Neural cell (in vitro differentiated cells): ENCODE results near the gene PLD3. TPM values are rescaled to one million over a fixed set of nuclear protein-coding genes. Genes with fewer than 3 reads are reported as not detected.

Experiments
- H2AFZ ChIP-seq: fragments of 200-600, 300-800 bp; sonication (generic), shearing (Covaris generic); 2 replicates; pipeline ENCODE4 v1.6.0; 2014; ENCODE audit warnings: low read depth, mild to moderate bottlenecking, antibody characterized with exemption, low read length, moderate library complexity
- H3F3A ChIP-seq: fragments of 200-600 bp; shearing (Covaris generic); 2 replicates; pipeline ENCODE4 v1.6.1; 2016; ENCODE audit warnings: mild to moderate bottlenecking, moderate library complexity, mixed read lengths, antibody characterized with exemption, low read length; ENCODE audit not compliant: insufficient read depth, poor library complexity, severe bottlenecking
- H3K27ac ChIP-seq: fragments of 200-600, 300-800 bp; sonication (generic), shearing (Covaris generic); 2 replicates; pipeline ENCODE4 v1.5.1; 2014; ENCODE audit warnings: mild to moderate bottlenecking, low read length, moderate library complexity
- H3K27me3 ChIP-seq: fragments of 300-800, 200-600 bp; sonication (generic), shearing (Covaris generic); 2 replicates; pipeline ENCODE4 v1.6.0; 2014; ENCODE audit warnings: mild to moderate bottlenecking, low read depth, low read length, moderate library complexity; ENCODE audit not compliant: insufficient read depth
- H3K36me3 ChIP-seq: fragments of 300-800, 200-600 bp; sonication (generic), shearing (Covaris generic); 2 replicates; pipeline ENCODE4 v1.5.1; 2014; ENCODE audit warnings: mild to moderate bottlenecking, antibody characterized with exemption, low read length, moderate library complexity; ENCODE audit not compliant: insufficient read depth
- H3K4me2 ChIP-seq: fragments of 300-800, 200-600 bp; sonication (generic), shearing (Covaris generic); 2 replicates; pipeline ENCODE4 v1.6.0; 2014; ENCODE audit warnings: mild to moderate bottlenecking, low read length
- H3K4me3 ChIP-seq: fragments of 300-800, 200-600 bp; sonication (generic), shearing (Covaris generic); 2 replicates; pipeline ENCODE4 v1.5.1; 2014; ENCODE audit warnings: mild to moderate bottlenecking, low read length, moderate library complexity
- H3K79me2 ChIP-seq: fragments of 200-600 bp; shearing (Covaris generic); replicated peaks from 2 replicates; pipeline ENCODE4 v1.6.0; 2014; ENCODE audit warnings: mild to moderate bottlenecking, low read length, moderate library complexity; ENCODE audit not compliant: insufficient read depth
- H3K9ac ChIP-seq: fragments of 300-800, 200-600 bp; sonication (generic), shearing (Covaris generic); 2 replicates; pipeline ENCODE4 v1.6.1; 2016; ENCODE audit warnings: mild to moderate bottlenecking, low read length, mixed read lengths
- H3K9me2 ChIP-seq: fragments of 200-600 bp; shearing (Covaris generic); 2 replicates; pipeline ENCODE4 v1.6.1; 2016; ENCODE audit warnings: mild to moderate bottlenecking, low read length, mixed read lengths; ENCODE audit not compliant: insufficient read depth
- H3K9me3 ChIP-seq: fragments of 200-600, 300-800 bp; sonication (generic), shearing (Covaris generic); 2 replicates; pipeline ENCODE4 v1.6.1; 2016; ENCODE audit warnings: mild to moderate bottlenecking, mixed run types, low read length, moderate library complexity, mixed read lengths
- H4K20me1 ChIP-seq: fragments of 200-600 bp; shearing (Covaris generic); 2 replicates; pipeline ENCODE4 v1.6.1; 2016; ENCODE audit warnings: mild to moderate bottlenecking, mixed run types; ENCODE audit not compliant: insufficient read depth
- EP300 ChIP-seq: fragments of 450-650 bp; conservative IDR thresholded peaks from 2 replicates; pipeline ENCODE4 v1.6.1; 2014; ENCODE audit warnings: antibody characterized with exemption, mild to moderate bottlenecking, moderate library complexity; ENCODE audit not compliant: poor library complexity, severe bottlenecking
- EZH2 ChIP-seq: fragments of 200-600, 300-800 bp; shearing (Covaris generic), sonication (generic); IDR thresholded peaks from 2 replicates; pipeline ENCODE4 v1.6.1; 2014; ENCODE audit warnings: antibody characterized with exemption, low read length, borderline replicate concordance, mild to moderate bottlenecking; ENCODE audit not compliant: insufficient read depth, poor library complexity, severe bottlenecking
- MXI1 ChIP-seq: fragments of 450-650 bp; conservative IDR thresholded peaks from 2 replicates; pipeline ENCODE4 v1.6.1; 2014; ENCODE audit warnings: antibody characterized with exemption, mild to moderate bottlenecking; ENCODE audit not compliant: poor library complexity, severe bottlenecking
- POLR2AphosphoS5 ChIP-seq: IDR thresholded peaks from 2 replicates; pipeline ENCODE4 v1.6.1; 2012
- RAD21 ChIP-seq: fragments of 450-650 bp; conservative IDR thresholded peaks from 2 replicates; pipeline ENCODE4 v1.6.1; 2014; ENCODE audit warnings: antibody characterized with exemption, mild to moderate bottlenecking, moderate library complexity
- SMC3 ChIP-seq: fragments of 450-650 bp; conservative IDR thresholded peaks from 2 replicates; pipeline ENCODE4 v1.6.1; 2014; ENCODE audit warnings: antibody characterized with exemption, mild to moderate bottlenecking, moderate library complexity; ENCODE audit not compliant: poor library complexity
- TAF1 ChIP-seq: IDR thresholded peaks from 2 replicates; pipeline ENCODE4 v1.6.1; 2012; ENCODE audit warnings: low read depth
- polyA plus RNA-seq: library from polyadenylated mRNA; depleted of rRNA; stranded (reverse); fragments of >200 nt; gene quantifications from 2 replicates; pipeline ENCODE4 v1.2.3, GENCODE V29; 2014
- TF ChIP-seq, protein P1 (sequence below): IDR thresholded peaks from 2 replicates; pipeline ENCODE4 v1.6.1; 2012; ENCODE audit warnings: borderline replicate concordance
- TF ChIP-seq, protein P2 (sequence below): fragments of 450-650 bp; IDR thresholded peaks from 2 replicates; pipeline ENCODE4 v1.5.1; 2014; ENCODE audit warnings: antibody characterized with exemption, mild to moderate bottlenecking, moderate library complexity; ENCODE audit not compliant: poor library complexity, severe bottlenecking

PLD3 gene
- polyA plus RNA-seq, 1 donor from 2014 or later = 426 TPM

DNA sequence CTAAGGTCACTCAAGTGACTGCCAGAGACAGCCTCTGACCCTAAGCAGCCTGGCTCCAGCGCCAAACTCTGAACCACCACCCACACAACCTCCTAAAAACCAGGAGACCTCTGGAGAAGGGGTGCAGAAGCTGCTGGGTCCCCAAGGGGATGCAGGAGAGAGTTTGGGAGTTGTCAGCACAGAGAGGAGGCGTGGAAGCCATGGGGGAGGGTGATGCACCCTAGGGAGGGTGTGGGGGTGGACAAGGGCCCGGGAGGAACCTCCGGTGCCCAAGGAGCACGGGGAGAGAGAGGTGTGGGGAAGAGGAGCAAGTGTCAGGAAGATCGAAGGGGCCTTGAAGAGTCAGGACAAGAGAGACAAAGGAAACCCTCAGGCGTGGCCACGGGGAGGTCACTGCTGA, 43.6 kb downstream of the PLD3 start:
- H3K9me2 ChIP-seq = no peaks in the 10 kb centered on the region
- H3K9me3 ChIP-seq = no peaks in the 10 kb centered on the region
- H3K4me2 ChIP-seq = no peak overlapping the region
- H3F3A ChIP-seq = no peaks in the 10 kb centered on the region
- H3K36me3 ChIP-seq = no peaks in the 10 kb centered on the region
- H3K9ac ChIP-seq = no peak overlapping the region
- H3K79me2 ChIP-seq = no peaks in the 10 kb centered on the region
- no peak overlapping the region for H3K4me3 ChIP-seq
- no peak overlapping the region for H3K27ac ChIP-seq
- H2AFZ ChIP-seq = no peak overlapping the region
- H3K27me3 ChIP-seq = no peaks in the 10 kb centered on the region
- H4K20me1 ChIP-seq = no peaks in the 10 kb centered on the region
- TF ChIP-seq EZH2 (no peak), TAF1 (no peak), SMC3 (no peak), MXI1 (no peak), POLR2AphosphoS5 (no peak), EP300 (no peak), RAD21 (no peak)

DNA sequence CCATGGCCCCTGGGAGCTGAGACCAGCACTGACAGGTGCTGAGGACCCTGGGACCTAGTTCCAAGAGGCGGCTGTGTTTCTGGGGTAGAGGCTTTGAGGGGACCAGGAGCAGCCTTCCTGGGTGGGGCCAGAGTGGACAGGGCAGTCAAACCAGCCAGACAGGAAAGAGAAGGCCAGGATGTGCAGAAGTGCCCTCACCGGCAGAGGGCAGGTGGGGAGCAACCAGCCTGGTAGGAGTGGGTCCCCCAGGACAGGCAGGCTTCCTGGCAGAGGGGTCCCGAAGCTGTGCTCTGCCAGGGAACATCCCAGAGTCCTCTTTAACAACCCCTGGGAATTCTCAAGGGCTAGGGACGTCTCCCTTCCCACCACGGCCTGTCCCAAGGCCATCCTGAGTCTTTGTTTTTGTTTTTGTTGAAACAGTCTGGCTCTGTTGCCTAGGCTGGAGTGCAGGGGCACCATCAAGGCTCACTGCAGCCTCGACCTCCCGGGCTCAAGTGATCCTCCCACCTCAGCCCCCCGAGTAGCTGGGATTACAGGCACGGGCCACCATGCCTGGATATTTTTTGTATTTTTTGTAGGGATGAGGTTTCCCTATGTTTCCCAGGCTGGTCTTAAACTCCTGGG, 44.5 kb downstream of the PLD3 start:
- TF ChIP-seq TAF1 (no peak), EP300 (no peak), SMC3 (no peak), RAD21 (no peak), EZH2 (no peak), MXI1 (no peak), POLR2AphosphoS5 (no peak)
- TF ChIP-seq, protein P1, sequence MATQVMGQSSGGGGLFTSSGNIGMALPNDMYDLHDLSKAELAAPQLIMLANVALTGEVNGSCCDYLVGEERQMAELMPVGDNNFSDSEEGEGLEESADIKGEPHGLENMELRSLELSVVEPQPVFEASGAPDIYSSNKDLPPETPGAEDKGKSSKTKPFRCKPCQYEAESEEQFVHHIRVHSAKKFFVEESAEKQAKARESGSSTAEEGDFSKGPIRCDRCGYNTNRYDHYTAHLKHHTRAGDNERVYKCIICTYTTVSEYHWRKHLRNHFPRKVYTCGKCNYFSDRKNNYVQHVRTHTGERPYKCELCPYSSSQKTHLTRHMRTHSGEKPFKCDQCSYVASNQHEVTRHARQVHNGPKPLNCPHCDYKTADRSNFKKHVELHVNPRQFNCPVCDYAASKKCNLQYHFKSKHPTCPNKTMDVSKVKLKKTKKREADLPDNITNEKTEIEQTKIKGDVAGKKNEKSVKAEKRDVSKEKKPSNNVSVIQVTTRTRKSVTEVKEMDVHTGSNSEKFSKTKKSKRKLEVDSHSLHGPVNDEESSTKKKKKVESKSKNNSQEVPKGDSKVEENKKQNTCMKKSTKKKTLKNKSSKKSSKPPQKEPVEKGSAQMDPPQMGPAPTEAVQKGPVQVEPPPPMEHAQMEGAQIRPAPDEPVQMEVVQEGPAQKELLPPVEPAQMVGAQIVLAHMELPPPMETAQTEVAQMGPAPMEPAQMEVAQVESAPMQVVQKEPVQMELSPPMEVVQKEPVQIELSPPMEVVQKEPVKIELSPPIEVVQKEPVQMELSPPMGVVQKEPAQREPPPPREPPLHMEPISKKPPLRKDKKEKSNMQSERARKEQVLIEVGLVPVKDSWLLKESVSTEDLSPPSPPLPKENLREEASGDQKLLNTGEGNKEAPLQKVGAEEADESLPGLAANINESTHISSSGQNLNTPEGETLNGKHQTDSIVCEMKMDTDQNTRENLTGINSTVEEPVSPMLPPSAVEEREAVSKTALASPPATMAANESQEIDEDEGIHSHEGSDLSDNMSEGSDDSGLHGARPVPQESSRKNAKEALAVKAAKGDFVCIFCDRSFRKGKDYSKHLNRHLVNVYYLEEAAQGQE = no peak
- TF ChIP-seq, protein P2, sequence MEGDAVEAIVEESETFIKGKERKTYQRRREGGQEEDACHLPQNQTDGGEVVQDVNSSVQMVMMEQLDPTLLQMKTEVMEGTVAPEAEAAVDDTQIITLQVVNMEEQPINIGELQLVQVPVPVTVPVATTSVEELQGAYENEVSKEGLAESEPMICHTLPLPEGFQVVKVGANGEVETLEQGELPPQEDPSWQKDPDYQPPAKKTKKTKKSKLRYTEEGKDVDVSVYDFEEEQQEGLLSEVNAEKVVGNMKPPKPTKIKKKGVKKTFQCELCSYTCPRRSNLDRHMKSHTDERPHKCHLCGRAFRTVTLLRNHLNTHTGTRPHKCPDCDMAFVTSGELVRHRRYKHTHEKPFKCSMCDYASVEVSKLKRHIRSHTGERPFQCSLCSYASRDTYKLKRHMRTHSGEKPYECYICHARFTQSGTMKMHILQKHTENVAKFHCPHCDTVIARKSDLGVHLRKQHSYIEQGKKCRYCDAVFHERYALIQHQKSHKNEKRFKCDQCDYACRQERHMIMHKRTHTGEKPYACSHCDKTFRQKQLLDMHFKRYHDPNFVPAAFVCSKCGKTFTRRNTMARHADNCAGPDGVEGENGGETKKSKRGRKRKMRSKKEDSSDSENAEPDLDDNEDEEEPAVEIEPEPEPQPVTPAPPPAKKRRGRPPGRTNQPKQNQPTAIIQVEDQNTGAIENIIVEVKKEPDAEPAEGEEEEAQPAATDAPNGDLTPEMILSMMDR = no peak
- Histone ChIP-seq H4K20me1 (no peaks in the 10 kb centered on the region), H3K27me3 (no peaks in the 10 kb centered on the region), H3K79me2 (no peaks in the 10 kb centered on the region), H3F3A (no peaks in the 10 kb centered on the region), H3K36me3 (no peaks in the 10 kb centered on the region), H3K4me2 (no peak overlapping the region), H3K9ac (no peak overlapping the region), H3K9me3 (no peaks in the 10 kb centered on the region), H3K4me3 (no peak overlapping the region), H3K9me2 (no peaks in the 10 kb centered on the region), H2AFZ (no peak overlapping the region), H3K27ac (no peak overlapping the region)
